ENCODE measurements around the gene SLC8A3. TPM values are rescaled to one million over a fixed set of nuclear protein-coding genes. Genes with fewer than 3 reads are reported as not detected.

Gene SLC8A3
- total RNA-seq, 1 donor from 2014 or later: not detected

GRCh38 chr14:70148911-70149595 is 39.7 kb downstream of the SLC8A3 start:
- Mint-ChIP-seq H3K4me3 (ENCODE audit: unreplicated experiment) (no peak overlapping the region), H3K36me3 (ENCODE audit: unreplicated experiment) (no peaks in the 10 kb centered on the region), H3K27ac (ENCODE audit: unreplicated experiment) (no peak overlapping the region), H3K27me3 (ENCODE audit: unreplicated experiment) (no peaks in the 10 kb centered on the region), H3K4me1 (ENCODE audit: unreplicated experiment) (no peaks in the 10 kb centered on the region), H3K9me3 (ENCODE audit: unreplicated experiment) (no peaks in the 10 kb centered on the region)
- TF ChIP-seq, protein P1, sequence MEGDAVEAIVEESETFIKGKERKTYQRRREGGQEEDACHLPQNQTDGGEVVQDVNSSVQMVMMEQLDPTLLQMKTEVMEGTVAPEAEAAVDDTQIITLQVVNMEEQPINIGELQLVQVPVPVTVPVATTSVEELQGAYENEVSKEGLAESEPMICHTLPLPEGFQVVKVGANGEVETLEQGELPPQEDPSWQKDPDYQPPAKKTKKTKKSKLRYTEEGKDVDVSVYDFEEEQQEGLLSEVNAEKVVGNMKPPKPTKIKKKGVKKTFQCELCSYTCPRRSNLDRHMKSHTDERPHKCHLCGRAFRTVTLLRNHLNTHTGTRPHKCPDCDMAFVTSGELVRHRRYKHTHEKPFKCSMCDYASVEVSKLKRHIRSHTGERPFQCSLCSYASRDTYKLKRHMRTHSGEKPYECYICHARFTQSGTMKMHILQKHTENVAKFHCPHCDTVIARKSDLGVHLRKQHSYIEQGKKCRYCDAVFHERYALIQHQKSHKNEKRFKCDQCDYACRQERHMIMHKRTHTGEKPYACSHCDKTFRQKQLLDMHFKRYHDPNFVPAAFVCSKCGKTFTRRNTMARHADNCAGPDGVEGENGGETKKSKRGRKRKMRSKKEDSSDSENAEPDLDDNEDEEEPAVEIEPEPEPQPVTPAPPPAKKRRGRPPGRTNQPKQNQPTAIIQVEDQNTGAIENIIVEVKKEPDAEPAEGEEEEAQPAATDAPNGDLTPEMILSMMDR (IDR thresholded peaks at IDR 0.05): no peak
- DNase-seq (ENCODE audit: extremely low spot score, unreplicated experiment): no peak

GRCh38 chr14:70148351-70148750 is 40.4 kb downstream of the SLC8A3 start:
- Mint-ChIP-seq H3K27me3 (ENCODE audit: unreplicated experiment) (no peaks in the 10 kb centered on the region), H3K4me1 (ENCODE audit: unreplicated experiment) (no peaks in the 10 kb centered on the region), H3K36me3 (ENCODE audit: unreplicated experiment) (no peaks in the 10 kb centered on the region), H3K9me3 (ENCODE audit: unreplicated experiment) (no peaks in the 10 kb centered on the region), H3K27ac (ENCODE audit: unreplicated experiment) (no peak overlapping the region), H3K4me3 (ENCODE audit: unreplicated experiment) (no peak overlapping the region)
- no peak for DNase-seq (ENCODE audit: extremely low spot score, unreplicated experiment)
- TF ChIP-seq, protein P1 (IDR thresholded peaks at IDR 0.05): no peak

DNA sequence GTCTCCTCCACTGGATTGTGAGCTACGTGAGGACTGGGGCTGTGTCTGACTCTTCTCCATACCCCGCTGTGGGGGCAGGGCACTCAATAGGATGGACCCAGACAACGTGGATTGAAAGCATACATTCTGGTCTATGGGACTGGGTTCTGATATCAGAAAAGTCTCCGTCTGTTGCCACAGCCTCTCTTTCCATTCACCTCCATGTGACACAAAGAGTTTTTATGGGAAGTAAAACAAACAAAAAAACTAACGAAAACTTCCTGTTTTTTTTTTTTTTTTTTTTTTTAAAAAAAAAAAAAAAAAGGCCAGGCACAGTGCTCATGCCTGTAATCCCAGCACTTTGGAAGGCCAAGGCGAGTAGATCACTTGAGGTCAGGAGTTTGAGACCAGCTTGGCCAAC is 44.7 kb downstream of the SLC8A3 start:
- TF ChIP-seq, protein P1 (IDR thresholded peaks at IDR 0.05): no peak
- Mint-ChIP-seq H3K36me3 (ENCODE audit: unreplicated experiment) (no peaks in the 10 kb centered on the region), H3K4me1 (ENCODE audit: unreplicated experiment) (no peaks in the 10 kb centered on the region), H3K27ac (ENCODE audit: unreplicated experiment) (no peak overlapping the region), H3K4me3 (ENCODE audit: unreplicated experiment) (no peak overlapping the region), H3K27me3 (ENCODE audit: unreplicated experiment) (no peaks in the 10 kb centered on the region), H3K9me3 (ENCODE audit: unreplicated experiment) (no peaks in the 10 kb centered on the region)
- no peak for DNase-seq (ENCODE audit: extremely low spot score, unreplicated experiment)

GRCh38 chr14:70143306-70143705 is 45.4 kb downstream of the SLC8A3 start:
- Mint-ChIP-seq H3K27me3 (ENCODE audit: unreplicated experiment) (no peaks in the 10 kb centered on the region), H3K36me3 (ENCODE audit: unreplicated experiment) (no peaks in the 10 kb centered on the region), H3K9me3 (ENCODE audit: unreplicated experiment) (no peaks in the 10 kb centered on the region), H3K27ac (ENCODE audit: unreplicated experiment) (no peak overlapping the region), H3K4me1 (ENCODE audit: unreplicated experiment) (no peaks in the 10 kb centered on the region), H3K4me3 (ENCODE audit: unreplicated experiment) (no peak overlapping the region)
- TF ChIP-seq, protein P1 (IDR thresholded peaks at IDR 0.05): no peak
- no peak for DNase-seq (ENCODE audit: extremely low spot score, unreplicated experiment)

- TF ChIP-seq, protein P1 (IDR thresholded peaks at IDR 0.05): no peak
- Mint-ChIP-seq H3K4me1 (ENCODE audit: unreplicated experiment) (no peaks in the 10 kb centered on the region), H3K36me3 (ENCODE audit: unreplicated experiment) (no peaks in the 10 kb centered on the region), H3K4me3 (ENCODE audit: unreplicated experiment) (no peak overlapping the region), H3K27ac (ENCODE audit: unreplicated experiment) (no peak overlapping the region), H3K27me3 (ENCODE audit: unreplicated experiment) (no peaks in the 10 kb centered on the region), H3K9me3 (ENCODE audit: unreplicated experiment) (no peaks in the 10 kb centered on the region)
- no peak for DNase-seq (ENCODE audit: extremely low spot score, unreplicated experiment)
Measured at GRCh38 chr14:70140614-70141013, 48.1 kb downstream of the SLC8A3 start.
